Measurements from ENCODE around the gene CHMP1A.
"Not testable (repeated sequence)": the region's sequence is repeated elsewhere in the genome, so short reads cannot be mapped to it uniquely, and the experiment has no call there.

CHMP1A gene

GRCh38 chr16:89695086-89695874, 37.8 kb upstream of the CHMP1A start:
- no peak overlapping the region for H3K4me3 ChIP-seq (ENCODE audit: low read length)
- H3K9me3 ChIP-seq (ENCODE audit: insufficient read depth, low read length): no peaks in the 10 kb centered on the region
- peaks cover 20% of the 10 kb centered on the region for H3K36me3 ChIP-seq (replicated peaks; ENCODE audit: low read depth, low read length)
- H3K27ac ChIP-seq (ENCODE audit: low read length): no peak overlapping the region
- peaks cover 5% of the 10 kb centered on the region for H3K4me1 ChIP-seq (ENCODE audit: low read length)
- H3K27me3 ChIP-seq (ENCODE audit: low read depth, low read length): no peaks in the 10 kb centered on the region
- H3K9ac ChIP-seq (ENCODE audit: low read length): no peak overlapping the region
- no peak overlapping the region for H2AFZ ChIP-seq (ENCODE audit: low read depth, low read length)
- peaks cover 6% of the 10 kb centered on the region; the same call in 1 of the 2 replicates for H4K20me1 ChIP-seq (ENCODE audit: insufficient read depth, low read length)
- H3K79me2 ChIP-seq (ENCODE audit: low read length): no peaks in the 10 kb centered on the region
- TF ChIP-seq CTCF (IDR thresholded peaks at IDR 0.05; ENCODE audit: low read depth, low read length): no peak
- TF ChIP-seq EZH2phosphoT487 (IDR thresholded peaks at IDR 0.05; ENCODE audit: low read depth): no peak
- no peak overlapping the region for H3K4me2 ChIP-seq (ENCODE audit: low read length)

- not testable (repeated sequence) for H3K4me2 ChIP-seq (ENCODE audit: low read length); H3K27me3 ChIP-seq (ENCODE audit: low read depth, low read length); H2AFZ ChIP-seq (ENCODE audit: low read depth, low read length); H3K9me3 ChIP-seq (ENCODE audit: insufficient read depth, low read length); H3K27ac ChIP-seq (ENCODE audit: low read length); H3K79me2 ChIP-seq (ENCODE audit: low read length); H3K9ac ChIP-seq (ENCODE audit: low read length); H3K4me1 ChIP-seq (ENCODE audit: low read length); H3K4me3 ChIP-seq (ENCODE audit: low read length); H4K20me1 ChIP-seq (ENCODE audit: insufficient read depth, low read length)
- H3K36me3 ChIP-seq (replicated peaks; ENCODE audit: low read depth, low read length): peaks cover 20% of the 10 kb centered on the region
These were observed 37.2 kb upstream of the CHMP1A start for GRCh38 chr16:89694784-89695085.

- Histone ChIP-seq H3K4me2 (ENCODE audit: low read length) (no peak overlapping the region), H3K9me3 (ENCODE audit: insufficient read depth, low read length) (no peaks in the 10 kb centered on the region), H3K27ac (ENCODE audit: low read length) (no peak overlapping the region), H2AFZ (ENCODE audit: low read depth, low read length) (no peak overlapping the region), H3K4me1 (ENCODE audit: low read length) (no peaks in the 10 kb centered on the region), H4K20me1 (ENCODE audit: insufficient read depth, low read length) (0 out of 2 replicates have a peak, but pooled peaks cover 3% of the 10 kb centered on the region), H3K36me3 (replicated peaks; ENCODE audit: low read depth, low read length) (peaks cover 20% of the 10 kb centered on the region), H3K79me2 (ENCODE audit: low read length) (no peaks in the 10 kb centered on the region), H3K4me3 (ENCODE audit: low read length) (no peak overlapping the region), H3K27me3 (ENCODE audit: low read depth, low read length) (no peaks in the 10 kb centered on the region), H3K9ac (ENCODE audit: low read length) (no peak overlapping the region)
- TF ChIP-seq EZH2phosphoT487 (IDR thresholded peaks at IDR 0.05; ENCODE audit: low read depth) (no peak), CTCF (IDR thresholded peaks at IDR 0.05; ENCODE audit: low read depth, low read length) (no peak)
These were observed 36.6 kb upstream of the CHMP1A start for GRCh38 chr16:89693931-89694783.

GRCh38 chr16:89693289-89693731, 35.8 kb upstream of the CHMP1A start:
- Histone ChIP-seq H3K4me3 (ENCODE audit: low read length) (no peak overlapping the region), H4K20me1 (ENCODE audit: insufficient read depth, low read length) (0 out of 2 replicates have a peak, but pooled peaks cover 3% of the 10 kb centered on the region), H3K4me1 (ENCODE audit: low read length) (no peaks in the 10 kb centered on the region), H3K27me3 (ENCODE audit: low read depth, low read length) (no peaks in the 10 kb centered on the region), H3K9me3 (ENCODE audit: insufficient read depth, low read length) (no peaks in the 10 kb centered on the region), H3K79me2 (ENCODE audit: low read length) (peaks cover 3% of the 10 kb centered on the region), H3K9ac (ENCODE audit: low read length) (no peak overlapping the region), H3K27ac (ENCODE audit: low read length) (no peak overlapping the region), H3K36me3 (replicated peaks; ENCODE audit: low read depth, low read length) (peaks cover 22% of the 10 kb centered on the region), H3K4me2 (ENCODE audit: low read length) (no peak overlapping the region), H2AFZ (ENCODE audit: low read depth, low read length) (no peak overlapping the region)
- no peak for TF ChIP-seq EZH2phosphoT487 (IDR thresholded peaks at IDR 0.05; ENCODE audit: low read depth)
- TF ChIP-seq CTCF (IDR thresholded peaks at IDR 0.05; ENCODE audit: low read depth, low read length): no peak
